ENCODE data around the gene VWC2L.

The VWC2L gene

GRCh38 chr2:214469728-214470127, 58.9 kb downstream of the VWC2L start:
- no peak for ATAC-seq

- ATAC-seq = no peak
Observed at GRCh38 chr2:214471382-214471781, 60.5 kb downstream of the VWC2L start.

- no peak for ATAC-seq
Observed at GRCh38 chr2:214471990-214472389, 61.1 kb downstream of the VWC2L start.

GRCh38 chr2:214477305-214477704, 66.5 kb downstream of the VWC2L start:
- ATAC-seq = no peak

GRCh38 chr2:214481204-214481603, 70.3 kb downstream of the VWC2L start:
- ATAC-seq = no peak

- ATAC-seq = no peak
Observed at GRCh38 chr2:214482728-214483127, 71.9 kb downstream of the VWC2L start.

- no peak for ATAC-seq
Observed at GRCh38 chr2:214484239-214484638, 73.4 kb downstream of the VWC2L start.

GRCh38 chr2:214484701-214485100, 73.8 kb downstream of the VWC2L start:
- ATAC-seq = no peak

GRCh38 chr2:214489181-214489580, 78.3 kb downstream of the VWC2L start:
- no peak for ATAC-seq

GRCh38 chr2:214489702-214490101, 78.8 kb downstream of the VWC2L start:
- no peak for ATAC-seq

- no peak for ATAC-seq
Observed at GRCh38 chr2:214492152-214492551, 81.3 kb downstream of the VWC2L start.

- no peak for ATAC-seq
Observed at GRCh38 chr2:214492608-214493007, 81.8 kb downstream of the VWC2L start.

GRCh38 chr2:214497489-214497888, 86.6 kb downstream of the VWC2L start:
- no peak for ATAC-seq

GRCh38 chr2:214503568-214503967, 92.7 kb downstream of the VWC2L start:
- no peak for ATAC-seq

GRCh38 chr2:214504599-214505376, 93.9 kb downstream of the VWC2L start:
- no peak for ATAC-seq

GRCh38 chr2:214507032-214507431, 96.2 kb downstream of the VWC2L start:
- ATAC-seq = no peak

GRCh38 chr2:214514704-214515103, 103.8 kb downstream of the VWC2L start:
- ATAC-seq = no peak

GRCh38 chr2:214515111-214515510, 104.3 kb downstream of the VWC2L start:
- ATAC-seq = no peak

- no peak for ATAC-seq
Observed at GRCh38 chr2:214519258-214519818, 108.5 kb downstream of the VWC2L start.

- ATAC-seq = no peak
Observed at GRCh38 chr2:214529021-214529420, 118.2 kb downstream of the VWC2L start.

GRCh38 chr2:214529514-214529913, 118.7 kb downstream of the VWC2L start:
- ATAC-seq = no peak

GRCh38 chr2:214533541-214533940, 122.7 kb downstream of the VWC2L start:
- ATAC-seq = no peak

GRCh38 chr2:214536625-214537024, 125.8 kb downstream of the VWC2L start:
- ATAC-seq = no peak

GRCh38 chr2:214537929-214538328, 127.1 kb downstream of the VWC2L start:
- ATAC-seq = no peak

- ATAC-seq = no peak
Observed at GRCh38 chr2:214542295-214542694, 131.4 kb downstream of the VWC2L start.
